Measurements from ENCODE around the gene MCMBP.

- TF ChIP-seq POU6F1 (CRISPR knock-in tag; IDR thresholded peaks at IDR 0.05; ENCODE audit: borderline replicate concordance, low read depth), result no peak
- no peak for TF ChIP-seq ZFP30 (CRISPR knock-in tag; IDR thresholded peaks at IDR 0.05)
- TF ChIP-seq PATZ1 (CRISPR knock-in tag; IDR thresholded peaks at IDR 0.05; ENCODE audit: borderline replicate concordance), result no peak
- TF ChIP-seq ARNTL (CRISPR knock-in tag; IDR thresholded peaks at IDR 0.05; ENCODE audit: borderline replicate concordance, low read depth), result no peak
These were observed 45.9 kb downstream of the MCMBP start for GRCh38 chr10:119826771-119827170.
